Thyroid gland (tissue), 4 donors: ENCODE results near the gene TMEM31.

Source experiments
- POLR2A ChIP-seq, 2 donors: fragments of 450-650 bp; IDR thresholded peaks; one replicate each; pipeline ENCODE4 v1.6.1; 2017; ENCODE audit warnings: antibody characterized with exemption in 2 of 2, mild to moderate bottlenecking in 2 of 2, moderate library complexity in 1 of 2
- TF ChIP-seq, protein P1 (sequence below), 6 experiments: fragments of 200-600 bp in 3 of 6; fragments of 450-650 bp in 3 of 6; sonication (generic) in 3 of 6; IDR thresholded peaks; one replicate each; pipeline ENCODE4 v1.5.1; 2016 to 2019; ENCODE audit warnings: antibody characterized with exemption in 6 of 6, mild to moderate bottlenecking in 2 of 6, inconsistent platforms in 1 of 6, moderate library complexity in 1 of 6

DNA sequence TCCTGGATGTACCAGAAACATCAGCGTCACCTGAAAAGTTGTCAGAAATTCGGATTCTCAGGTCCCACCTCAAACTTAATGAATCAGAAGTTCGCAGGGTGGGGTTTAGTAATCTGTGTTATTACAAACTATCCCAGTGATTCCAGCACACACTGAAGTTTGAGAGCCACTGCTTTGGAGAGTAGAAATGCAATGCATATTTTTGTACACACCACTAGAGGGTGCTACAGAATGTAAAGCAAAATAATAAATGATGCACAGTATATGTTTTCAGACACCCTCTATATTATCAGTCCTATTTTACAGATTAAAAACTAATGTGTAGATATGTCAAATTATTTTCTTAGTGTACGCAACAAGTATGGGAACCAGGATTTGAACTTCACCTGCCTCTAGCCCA, 21.8 kb upstream of the TMEM31 start:
- TF ChIP-seq, protein P1, sequence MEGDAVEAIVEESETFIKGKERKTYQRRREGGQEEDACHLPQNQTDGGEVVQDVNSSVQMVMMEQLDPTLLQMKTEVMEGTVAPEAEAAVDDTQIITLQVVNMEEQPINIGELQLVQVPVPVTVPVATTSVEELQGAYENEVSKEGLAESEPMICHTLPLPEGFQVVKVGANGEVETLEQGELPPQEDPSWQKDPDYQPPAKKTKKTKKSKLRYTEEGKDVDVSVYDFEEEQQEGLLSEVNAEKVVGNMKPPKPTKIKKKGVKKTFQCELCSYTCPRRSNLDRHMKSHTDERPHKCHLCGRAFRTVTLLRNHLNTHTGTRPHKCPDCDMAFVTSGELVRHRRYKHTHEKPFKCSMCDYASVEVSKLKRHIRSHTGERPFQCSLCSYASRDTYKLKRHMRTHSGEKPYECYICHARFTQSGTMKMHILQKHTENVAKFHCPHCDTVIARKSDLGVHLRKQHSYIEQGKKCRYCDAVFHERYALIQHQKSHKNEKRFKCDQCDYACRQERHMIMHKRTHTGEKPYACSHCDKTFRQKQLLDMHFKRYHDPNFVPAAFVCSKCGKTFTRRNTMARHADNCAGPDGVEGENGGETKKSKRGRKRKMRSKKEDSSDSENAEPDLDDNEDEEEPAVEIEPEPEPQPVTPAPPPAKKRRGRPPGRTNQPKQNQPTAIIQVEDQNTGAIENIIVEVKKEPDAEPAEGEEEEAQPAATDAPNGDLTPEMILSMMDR (IDR thresholded peaks at IDR 0.05), result peak; percentile 34 to 60 (median 50)
- TF ChIP-seq POLR2A (IDR thresholded peaks at IDR 0.05), result no peak
